ENCODE results near the gene ZNF217.
"Not testable (repeated sequence)": the region's sequence is repeated elsewhere in the genome, so short reads cannot be mapped to it uniquely, and the experiment has no call there.

Gene ZNF217

DNA sequence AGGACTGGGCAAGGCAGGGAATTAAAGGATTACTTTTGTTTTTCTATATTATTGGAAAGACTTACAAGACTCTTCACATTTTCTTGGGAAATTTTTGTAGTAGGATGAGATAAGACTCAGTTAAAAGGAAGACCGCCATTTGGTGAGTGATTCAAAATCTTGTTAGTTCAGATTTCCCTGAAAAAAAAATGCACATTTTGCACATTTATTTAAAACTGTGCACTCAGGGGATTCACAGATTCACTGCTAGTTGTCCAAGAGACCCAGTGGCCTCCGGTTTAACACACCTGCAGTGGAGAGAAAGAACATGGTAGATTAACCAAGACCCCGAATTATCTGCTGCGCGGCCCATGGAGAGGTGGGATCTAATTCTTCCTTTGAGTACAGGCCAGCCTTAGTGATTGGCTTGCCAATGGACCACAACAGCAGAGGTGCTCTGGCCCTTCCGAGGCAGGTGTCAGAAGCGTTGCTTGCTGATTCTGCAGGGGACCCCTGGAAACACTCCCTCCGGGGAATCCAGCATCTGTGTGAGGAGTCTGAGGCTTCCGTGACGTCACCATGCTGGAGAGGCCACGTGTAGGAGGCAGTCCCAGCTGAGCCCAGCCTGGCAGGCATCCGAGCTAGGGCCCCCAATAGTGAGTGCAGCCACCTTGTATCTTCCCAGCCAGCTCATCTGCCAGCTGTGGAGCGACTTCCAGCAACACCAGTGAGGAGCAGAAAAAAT lies 68.9 kb downstream of the ZNF217 start:
- DNase-seq (ENCODE audit: low read depth), result no peak

DNA sequence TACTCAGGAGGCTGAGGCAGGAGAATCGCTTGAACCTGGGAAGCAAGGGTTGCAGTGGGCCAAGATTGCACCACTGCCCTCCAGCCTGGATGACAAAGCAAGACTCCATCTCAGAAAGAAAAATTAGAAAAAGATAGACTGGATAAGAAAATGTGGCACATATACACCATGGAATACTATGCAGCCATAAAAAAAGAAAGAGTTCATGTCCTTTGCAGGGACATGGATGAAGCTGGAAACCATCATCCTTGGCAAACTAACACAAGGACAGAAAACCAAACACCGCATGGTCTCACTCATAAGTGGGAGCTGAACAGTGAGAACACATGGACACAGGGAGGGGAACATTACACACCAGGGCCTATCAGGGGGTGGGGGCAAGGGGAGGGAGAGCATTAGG lies 70.0 kb downstream of the ZNF217 start:
- DNase-seq (ENCODE audit: low read depth), result not testable (repeated sequence)

- no peak for DNase-seq (ENCODE audit: low read depth)
Observed at GRCh38 chr20:53522696-53523095, 70.9 kb downstream of the ZNF217 start.

DNA sequence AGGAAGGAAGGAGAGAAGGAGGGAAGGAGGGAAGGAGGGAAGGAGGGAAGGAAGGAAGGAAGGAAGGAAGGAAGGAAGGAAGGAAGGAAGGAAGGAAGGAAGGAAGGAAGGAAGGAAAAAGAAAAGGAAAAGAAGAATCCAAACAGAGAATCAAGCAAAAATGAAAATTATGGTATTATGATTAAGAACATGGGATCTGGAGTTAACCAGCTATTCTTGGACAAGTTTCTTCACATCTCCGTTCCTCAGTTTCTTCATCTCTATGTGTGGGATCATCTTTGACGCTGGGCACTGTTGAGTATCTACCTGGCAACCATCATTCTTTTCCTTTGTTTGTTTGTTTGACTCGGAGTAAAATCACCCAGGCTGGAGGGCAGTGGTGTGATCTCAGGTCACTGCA lies 71.6 kb downstream of the ZNF217 start:
- no peak for DNase-seq (ENCODE audit: low read depth)

GRCh38 chr20:53521421-53521820 lies 72.2 kb downstream of the ZNF217 start:
- not testable (repeated sequence) for DNase-seq (ENCODE audit: low read depth)

DNA sequence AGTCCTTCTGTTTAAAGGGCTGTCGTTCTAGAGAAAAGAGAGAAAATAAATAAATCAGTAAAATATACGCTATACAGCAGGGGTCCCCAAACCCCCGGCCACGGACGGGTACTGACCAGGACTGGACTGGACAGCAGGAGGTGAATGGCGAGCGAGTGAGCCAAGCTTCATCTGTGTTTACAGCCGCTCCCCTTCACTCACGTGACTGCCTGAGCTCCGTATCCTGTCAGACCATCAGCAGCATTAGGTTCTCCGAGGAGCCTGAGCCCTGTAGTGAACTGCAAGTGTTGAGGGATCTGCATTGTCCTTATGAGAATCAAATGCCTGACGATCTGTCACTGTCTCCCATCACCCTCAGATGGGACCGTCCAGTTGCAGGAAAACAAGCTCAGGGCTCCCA lies 76.5 kb downstream of the ZNF217 start:
- DNase-seq (ENCODE audit: low read depth), result no peak

Data from activated T-cell treated with anti-CD3 and anti-CD28 coated beads for 24 hours (primary cell).